Upper lobe of left lung (tissue), 4 donors: ENCODE measurements around the gene NUCKS1.

ENCODE experiments used
- EP300 ChIP-seq, 4 donors: sonication (generic); formaldehyde crosslinking; IDR thresholded peaks; one replicate each; pipeline ENCODE4 v1.5.1; 2017; ENCODE audit warnings: antibody characterized with exemption in 4 of 4, control low read depth in 2 of 4
- TF ChIP-seq, protein P1 (sequence below), 6 experiments: fragments of 450-650 bp in 4 of 6; fragments of 200-600 bp in 2 of 6; sonication (generic) in 2 of 6; IDR thresholded peaks; one replicate each; pipeline ENCODE4 v1.5.1; 2016 to 2019; ENCODE audit warnings: antibody characterized with exemption in 6 of 6

DNA sequence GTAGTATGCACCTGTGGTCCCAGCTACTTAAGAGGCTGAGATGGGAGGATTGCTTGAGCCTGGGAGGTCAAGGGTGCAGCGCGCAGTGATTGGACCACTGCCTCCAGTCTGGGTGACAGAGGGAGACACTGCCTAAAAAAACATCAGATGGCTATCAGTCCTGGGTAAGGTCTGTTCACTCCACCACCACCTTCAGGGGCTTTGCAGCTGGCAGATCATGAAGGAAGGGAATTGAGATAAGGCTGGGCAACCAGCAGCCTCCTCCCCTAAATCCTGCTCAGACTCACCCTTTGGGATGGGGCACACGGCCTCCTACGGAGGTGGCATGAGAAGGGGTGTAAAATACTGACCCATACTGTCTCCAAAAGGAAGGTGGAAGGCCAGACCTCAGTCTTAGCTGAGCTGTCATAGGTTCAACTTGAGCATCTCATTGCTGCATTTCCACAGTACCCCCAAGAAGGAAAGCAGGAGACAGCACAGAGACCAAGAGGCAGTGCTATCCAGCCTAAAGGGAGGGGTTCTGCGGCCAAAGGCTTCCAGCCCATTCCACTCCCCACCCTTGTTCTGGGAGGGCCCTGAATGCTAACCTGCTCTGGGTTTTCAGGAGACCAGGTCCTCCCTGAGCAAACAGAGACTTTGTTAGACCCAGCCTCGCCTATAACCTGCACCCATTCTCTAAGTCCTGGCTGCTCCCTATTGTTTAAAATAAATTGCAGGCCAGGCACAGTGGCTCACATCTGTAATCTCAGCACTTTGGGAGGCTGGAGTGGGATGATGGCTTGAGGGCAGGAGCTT, 83.4 kb downstream of the NUCKS1 start:
- no peak for TF ChIP-seq EP300 (IDR thresholded peaks at IDR 0.05)
- TF ChIP-seq, protein P1, sequence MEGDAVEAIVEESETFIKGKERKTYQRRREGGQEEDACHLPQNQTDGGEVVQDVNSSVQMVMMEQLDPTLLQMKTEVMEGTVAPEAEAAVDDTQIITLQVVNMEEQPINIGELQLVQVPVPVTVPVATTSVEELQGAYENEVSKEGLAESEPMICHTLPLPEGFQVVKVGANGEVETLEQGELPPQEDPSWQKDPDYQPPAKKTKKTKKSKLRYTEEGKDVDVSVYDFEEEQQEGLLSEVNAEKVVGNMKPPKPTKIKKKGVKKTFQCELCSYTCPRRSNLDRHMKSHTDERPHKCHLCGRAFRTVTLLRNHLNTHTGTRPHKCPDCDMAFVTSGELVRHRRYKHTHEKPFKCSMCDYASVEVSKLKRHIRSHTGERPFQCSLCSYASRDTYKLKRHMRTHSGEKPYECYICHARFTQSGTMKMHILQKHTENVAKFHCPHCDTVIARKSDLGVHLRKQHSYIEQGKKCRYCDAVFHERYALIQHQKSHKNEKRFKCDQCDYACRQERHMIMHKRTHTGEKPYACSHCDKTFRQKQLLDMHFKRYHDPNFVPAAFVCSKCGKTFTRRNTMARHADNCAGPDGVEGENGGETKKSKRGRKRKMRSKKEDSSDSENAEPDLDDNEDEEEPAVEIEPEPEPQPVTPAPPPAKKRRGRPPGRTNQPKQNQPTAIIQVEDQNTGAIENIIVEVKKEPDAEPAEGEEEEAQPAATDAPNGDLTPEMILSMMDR (IDR thresholded peaks at IDR 0.05): no peak
